T-helper 1 cell (primary cell): ENCODE results near the gene CD247.

Experiments
- DNase-seq, 5 donors: peaks; one replicate each; pipeline ENCODE4 v3.0.0-alpha.2; 2012 to 2020

Gene CD247

DNA sequence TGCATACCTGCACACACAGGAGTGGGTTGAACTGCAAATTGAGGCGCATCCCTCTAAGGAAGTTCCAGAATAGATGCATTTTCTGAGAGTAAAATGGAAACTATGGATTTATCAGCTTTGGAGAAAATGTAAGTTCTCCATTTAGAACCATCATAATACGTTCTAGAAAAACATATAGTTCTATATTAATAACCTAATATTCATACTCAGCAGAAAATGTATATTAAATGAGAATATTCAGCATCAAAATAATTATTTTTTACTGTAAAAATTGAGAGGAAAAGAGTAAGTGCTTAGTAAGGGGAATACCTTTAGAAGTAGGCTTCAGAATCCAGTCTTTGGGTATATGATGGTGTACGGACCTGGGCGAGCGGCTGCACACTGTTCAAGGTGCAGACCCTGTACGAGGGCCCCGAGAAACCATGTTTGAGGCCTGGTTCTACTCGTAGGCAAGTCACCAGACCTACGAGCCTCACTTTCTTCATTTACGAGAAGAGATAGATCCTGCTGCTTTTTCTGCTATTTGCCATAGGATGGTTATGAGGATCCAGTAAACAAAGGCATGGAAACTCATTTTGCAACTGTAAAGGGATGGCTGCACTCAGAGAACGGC, 6.8 kb downstream of the CD247 start:
- DNase-seq = no peak

DNA sequence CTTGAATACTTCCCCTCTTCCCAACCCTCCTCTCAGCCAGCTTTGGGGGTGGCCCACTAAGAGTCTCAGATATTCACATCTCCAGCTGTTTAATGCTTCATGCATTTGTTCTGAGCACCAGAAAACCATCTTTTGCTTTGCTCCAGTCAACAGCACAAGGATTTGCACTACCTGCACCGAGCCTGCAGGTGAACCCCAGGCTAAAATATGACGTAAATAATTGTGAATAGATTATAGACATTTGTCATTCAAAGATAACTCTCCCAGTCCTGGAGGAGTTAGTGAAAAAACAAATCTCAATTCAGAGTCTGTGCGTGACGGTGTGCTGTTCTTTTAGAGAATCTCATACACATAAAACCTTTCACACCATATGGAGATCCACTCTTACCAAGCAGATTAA, 7.4 kb downstream of the CD247 start:
- DNase-seq = no peak

DNA sequence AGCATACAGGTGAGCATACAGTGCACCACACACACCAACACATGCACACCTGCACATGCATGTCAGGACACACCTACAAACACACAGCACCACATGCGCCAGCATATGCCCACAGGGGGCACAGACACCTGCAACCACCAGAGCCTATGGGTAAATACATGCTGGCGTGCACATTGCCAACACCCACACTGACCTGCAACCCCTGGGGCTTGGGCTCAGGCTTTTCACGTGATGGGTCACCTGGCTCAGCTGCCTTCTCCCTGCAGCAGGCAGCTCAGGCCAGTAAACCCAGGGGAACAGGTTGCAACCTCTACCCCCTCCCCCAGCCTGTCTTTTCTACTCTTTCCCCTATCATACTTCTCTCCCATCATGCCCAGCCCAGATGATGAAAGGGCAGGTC, 8.1 kb downstream of the CD247 start:
- no peak for DNase-seq

DNA sequence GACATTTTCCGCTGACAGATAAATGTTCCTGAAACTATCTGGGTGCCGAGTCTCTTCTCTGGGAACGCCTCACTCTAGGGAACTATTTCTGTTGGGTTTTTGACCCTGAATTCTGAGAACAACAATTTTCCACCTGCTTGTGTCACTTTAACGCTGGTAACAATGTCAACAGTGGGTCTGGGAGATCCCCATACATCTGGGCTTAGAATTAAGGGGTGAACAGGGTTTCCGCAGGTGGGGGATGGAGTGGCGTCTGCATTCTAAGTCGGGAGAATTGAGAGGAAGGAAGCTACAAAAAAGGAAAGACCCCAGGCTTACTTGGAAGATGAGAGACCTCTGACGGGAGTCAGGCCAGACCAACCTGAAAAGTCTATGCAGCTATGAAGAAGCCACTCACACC, 8.7 kb downstream of the CD247 start:
- DNase-seq = no peak

DNA sequence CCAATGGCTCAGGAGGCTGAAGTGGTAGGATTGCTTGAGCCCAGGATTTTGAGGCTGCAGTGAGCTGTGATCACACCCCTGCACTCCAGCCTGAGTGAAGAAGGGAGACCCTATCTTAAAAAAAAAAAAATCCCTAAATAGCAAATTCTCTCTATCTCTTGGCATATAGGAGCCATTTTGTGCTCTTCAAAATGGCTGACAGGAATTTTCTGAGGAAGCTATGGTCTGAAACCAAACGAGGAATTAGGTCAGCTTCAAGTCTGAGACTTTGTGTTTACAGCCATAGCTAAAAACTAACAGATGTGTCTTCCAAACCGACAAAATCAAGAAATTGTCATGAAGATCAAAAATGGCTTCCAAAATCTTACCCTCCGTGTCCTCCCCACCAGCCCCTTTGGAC, 10.6 kb downstream of the CD247 start:
- DNase-seq = no peak

DNA sequence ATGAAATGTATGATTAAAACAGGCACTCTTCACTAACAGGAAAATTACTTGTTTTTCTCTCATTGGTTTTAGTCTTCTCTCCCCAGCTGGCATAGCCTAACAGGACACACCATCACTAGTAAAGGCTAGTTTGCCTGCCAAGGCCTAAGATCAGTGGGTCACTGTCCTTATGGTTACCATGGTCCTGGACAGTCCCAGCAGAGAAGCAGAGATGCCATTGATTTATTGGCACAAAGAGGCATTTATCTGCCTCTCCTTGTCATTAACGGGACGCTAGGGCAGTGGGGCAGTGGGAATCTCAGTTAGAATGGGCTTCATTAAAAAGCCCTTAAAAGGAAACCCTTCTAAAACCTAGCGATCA, 13.9 kb downstream of the CD247 start:
- DNase-seq = no peak

DNA sequence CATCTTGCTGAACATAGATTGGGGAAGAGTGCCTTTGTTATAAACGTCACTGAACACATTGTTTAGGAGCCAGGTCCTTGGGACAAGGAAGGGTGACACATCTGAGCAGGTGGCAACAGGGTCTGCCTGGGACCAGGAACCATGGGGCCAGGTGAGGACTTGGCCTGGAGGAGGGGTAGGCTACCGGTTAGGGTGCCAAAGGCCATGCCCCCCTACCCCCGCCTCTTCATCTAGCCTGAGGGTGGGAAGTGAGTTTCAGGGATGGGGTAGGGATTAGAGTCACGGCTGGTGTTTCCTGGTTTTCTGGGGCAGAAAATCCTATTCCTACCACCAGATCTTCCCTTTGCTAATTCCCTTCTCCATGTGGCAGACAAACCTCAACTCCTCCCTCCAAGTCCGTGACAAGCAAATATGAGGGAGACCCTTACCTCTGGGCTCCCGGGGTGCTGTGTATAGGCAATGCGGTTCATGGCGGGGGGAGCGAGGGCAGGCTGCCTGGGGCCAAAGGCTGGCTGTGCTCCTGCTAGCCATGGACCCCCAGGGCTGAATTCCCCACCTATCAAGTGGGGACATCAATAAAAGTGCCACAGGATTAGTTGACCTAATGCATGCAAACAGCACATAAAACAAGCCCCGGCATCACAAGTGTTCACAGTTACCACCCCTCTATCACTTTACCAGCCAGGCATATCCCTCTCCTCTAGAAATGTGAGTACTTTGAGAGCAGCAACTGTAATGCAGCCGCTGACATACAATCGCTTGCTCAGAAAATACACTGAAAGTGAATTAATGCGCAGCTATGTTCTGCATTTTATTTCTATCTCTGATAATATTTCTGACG, 14.5 kb downstream of the CD247 start:
- DNase-seq = no peak

DNA sequence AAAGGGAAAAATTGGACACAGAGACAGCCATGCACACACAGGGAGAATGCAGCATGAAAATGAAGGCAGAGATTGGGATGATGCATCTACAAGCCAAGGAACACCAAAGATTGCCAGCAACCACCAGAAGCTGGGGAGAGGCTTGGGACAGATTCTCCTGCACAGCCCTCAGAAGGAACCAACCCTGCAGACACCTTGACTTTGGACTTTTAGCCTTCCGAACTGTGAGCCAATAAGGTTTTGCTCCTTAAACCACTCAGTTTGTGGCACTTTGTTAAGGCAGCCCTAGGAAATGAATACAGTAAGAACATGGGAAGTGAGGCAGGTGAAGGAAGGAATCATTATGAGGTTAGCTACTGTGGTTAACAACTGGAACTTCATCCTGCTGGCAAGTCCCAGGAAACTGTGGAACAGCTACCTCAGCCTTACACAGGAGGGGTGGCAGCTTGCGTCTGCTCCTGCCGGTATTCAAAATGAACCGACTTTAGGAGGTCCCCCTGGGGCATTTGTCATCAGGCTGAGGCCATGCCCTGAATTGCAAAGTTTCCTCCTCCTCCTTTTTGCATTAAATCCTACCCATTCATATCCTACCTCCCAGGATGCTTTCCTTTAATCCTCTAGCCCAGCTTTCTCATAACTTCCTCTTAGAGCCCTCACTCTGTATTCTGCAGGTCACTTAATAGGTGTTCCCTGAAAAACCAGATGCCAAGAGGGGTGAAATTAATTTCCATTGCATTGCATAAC, 15.4 kb downstream of the CD247 start:
- DNase-seq = no peak

DNA sequence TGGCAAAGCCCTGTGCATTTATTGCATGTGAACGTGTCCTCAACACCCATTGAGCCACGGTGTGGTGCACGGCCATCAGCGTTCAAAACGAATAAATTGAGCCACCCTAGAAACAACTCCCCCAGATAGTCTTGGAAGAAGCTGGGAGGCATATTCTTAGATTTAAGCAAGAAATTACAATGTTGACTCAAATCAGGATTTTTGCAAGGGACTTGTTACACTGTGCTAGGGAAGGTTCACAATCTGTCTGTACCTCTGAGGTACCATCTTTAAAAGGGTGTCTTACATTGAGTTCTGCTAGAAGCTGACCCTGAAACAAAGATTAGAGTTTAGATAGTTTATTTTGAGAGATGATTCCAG, 16.2 kb downstream of the CD247 start:
- no peak for DNase-seq

DNA sequence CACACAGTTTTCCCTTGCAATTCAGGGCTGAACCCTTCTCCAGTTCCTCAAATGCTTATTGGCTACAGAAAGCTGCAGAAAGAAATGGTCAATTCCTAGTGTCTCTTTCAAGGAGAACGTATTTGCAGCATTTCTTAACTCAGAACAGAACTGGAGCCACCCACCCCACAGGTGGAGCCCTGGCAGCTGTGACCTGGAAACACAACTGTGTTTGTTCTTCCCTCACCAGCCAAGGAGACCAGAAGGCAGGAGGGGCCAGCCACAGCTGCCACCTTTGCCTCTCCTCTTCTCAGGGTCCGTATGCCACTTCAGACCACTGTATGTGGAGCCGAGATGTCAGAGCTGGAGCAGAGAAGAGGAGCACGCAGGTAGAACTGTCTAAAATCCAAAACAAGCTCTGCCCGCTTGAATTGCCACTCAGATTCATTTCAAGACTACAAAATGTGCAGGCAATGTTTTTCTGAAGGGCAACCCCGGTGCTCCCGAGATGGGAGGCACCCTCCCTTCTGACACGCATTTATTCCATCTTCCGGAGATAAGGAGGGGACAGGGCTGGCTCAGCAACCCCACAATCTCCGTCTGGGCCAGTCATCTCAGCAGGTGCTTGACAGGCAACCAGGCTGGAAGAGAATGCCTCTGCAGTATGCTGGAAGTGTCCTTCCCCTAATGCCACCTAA, 16.7 kb downstream of the CD247 start:
- peak in 1 of 5 donors; percentile 56 for DNase-seq

DNA sequence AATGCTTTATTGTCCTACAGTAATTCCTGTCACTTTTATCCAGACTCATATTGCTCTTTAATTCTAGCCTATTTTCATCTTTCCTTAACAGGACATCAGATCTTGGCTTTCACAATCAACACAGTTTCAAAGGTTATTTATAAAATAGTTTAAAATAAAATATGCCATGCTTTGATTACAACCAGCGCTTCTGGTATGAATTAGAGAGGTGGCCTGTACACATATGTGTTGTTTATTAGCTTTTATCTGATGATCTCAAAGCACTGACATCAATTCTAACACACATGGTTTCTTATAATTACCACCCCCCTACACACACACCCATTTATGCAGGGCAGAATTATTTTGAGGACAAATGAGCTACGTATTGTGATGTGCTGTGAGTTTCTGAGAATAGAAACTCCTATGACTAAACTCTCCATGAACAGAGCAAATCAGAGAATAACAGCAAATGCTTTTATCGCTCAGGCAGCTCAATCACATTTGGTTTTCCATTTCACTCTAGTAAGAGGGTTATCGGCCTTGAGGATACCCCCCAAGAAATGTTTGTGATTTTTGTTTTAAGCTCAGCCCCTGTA, 18.0 kb downstream of the CD247 start:
- DNase-seq = peak in 1 of 5 donors; percentile 68

DNA sequence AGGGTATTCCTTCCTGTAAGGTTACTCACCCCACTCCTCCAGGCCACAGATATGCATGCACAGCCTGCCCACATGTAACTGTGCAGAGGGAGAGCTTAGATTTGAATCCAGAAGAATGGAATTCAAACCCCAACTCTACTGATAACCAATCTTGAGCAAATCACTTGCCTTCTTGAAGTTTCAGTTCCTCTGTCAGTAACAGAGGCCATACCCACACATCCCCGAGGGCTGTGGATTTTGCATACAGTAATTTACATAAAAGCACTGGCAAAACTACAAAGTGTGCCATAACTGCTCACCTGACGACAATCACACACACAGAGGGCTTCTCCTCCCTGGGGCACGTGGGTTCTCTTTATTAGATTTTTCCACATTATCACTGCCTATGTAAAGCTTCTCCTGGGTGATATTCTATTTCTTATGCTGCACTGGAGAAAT, 18.6 kb downstream of the CD247 start:
- DNase-seq = peak in 2 of 5 donors; percentile 37 to 55

DNA sequence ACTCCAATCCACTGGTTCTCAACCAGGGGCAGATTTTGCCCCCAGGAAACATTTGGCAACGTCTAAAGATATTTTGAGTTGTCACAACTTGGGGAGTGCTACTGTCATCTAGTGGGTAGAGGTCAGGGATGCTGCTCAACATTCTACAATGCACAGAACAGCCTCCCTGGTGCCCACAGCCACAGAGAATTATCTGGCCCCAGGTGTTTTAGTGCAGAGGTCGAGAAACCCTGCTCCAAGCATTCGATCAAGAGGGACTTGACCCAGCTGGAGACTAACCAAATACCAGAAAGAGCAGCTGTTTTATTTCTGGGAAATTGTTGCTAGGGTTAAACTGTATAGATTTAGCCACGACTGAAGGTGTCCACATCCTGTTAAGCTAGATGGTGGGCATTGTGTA, 19.2 kb downstream of the CD247 start:
- peak in 1 of 5 donors; percentile 51 for DNase-seq

DNA sequence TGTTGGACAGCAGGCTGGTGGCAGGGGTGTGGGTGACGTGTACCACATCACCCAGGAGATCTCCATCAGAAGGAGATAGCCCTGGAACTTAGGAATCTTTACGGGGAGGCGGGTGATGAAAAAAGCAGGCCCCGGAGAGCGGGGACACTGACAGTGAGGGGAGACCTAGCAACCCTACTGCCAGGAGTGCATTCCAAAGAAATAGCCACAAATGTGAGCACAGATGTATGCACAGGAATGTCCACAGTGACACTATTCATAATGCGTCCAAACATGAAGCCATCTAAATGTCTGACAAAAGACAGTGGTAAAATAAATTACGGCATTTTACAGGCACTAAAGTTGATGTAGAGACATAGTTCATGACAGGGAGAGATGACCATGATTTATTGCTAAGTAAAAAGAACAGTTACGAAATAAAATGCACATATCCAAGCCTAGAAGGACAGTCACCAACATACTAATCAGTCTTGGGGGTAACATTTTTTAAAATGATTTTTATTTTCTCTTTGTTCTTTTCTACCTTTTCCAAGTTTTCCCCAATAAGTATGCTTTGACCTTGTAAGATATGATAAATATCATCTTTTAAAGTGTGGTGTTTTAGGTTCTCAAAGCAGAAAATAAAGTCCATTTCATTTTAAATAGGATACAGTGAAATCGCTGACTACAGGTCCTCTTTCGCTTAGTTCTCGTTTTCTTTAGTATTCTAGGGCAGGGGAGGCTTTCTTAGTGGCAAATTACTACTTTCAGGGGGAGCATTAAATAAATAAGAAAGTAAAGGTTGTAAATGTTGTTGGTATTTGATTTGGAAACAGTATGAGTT, 21.3 kb downstream of the CD247 start:
- no peak for DNase-seq

DNA sequence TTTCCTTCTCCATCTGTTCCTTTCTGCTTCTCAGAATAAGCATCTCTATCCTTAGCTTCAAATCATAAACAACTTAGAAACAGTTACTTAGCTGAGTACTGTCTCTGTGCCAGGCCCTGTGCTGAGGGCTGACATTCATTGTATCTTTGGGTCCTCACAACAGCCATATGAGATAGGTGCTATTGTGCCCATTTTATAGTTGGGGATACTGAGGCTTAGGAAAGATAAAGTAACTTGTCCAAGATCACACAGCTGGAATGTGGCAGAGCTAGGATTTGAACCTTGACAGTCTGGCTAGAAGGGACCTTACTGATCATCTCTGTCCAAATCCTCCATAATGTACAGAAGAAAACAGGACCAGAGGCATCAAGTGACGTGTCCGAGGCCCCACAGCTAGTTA, 25.0 kb downstream of the CD247 start:
- DNase-seq = no peak

DNA sequence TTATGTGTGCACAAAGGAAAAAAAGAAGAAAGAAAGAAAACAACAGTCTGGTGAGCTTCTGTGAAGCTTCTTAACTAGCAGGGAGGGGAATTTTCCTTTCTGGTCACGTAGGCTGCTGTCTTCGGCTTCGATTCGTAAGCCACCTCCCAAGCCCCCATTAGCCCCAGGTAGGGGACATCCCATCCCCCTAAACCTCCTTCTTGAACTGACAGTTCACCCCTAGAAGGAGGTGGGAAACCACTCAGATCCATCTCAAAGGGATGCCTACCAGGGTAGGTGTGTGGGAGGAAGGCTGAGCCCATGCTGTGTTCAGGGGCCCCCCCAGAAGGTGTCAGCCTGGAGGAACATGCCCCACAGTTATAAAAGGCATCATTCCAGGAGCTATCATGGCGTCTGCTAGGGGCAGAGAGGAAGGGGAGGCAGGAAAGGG, 25.8 kb downstream of the CD247 start:
- peak in 3 of 5 donors; percentile 42 to 53 (median 43) for DNase-seq

DNA sequence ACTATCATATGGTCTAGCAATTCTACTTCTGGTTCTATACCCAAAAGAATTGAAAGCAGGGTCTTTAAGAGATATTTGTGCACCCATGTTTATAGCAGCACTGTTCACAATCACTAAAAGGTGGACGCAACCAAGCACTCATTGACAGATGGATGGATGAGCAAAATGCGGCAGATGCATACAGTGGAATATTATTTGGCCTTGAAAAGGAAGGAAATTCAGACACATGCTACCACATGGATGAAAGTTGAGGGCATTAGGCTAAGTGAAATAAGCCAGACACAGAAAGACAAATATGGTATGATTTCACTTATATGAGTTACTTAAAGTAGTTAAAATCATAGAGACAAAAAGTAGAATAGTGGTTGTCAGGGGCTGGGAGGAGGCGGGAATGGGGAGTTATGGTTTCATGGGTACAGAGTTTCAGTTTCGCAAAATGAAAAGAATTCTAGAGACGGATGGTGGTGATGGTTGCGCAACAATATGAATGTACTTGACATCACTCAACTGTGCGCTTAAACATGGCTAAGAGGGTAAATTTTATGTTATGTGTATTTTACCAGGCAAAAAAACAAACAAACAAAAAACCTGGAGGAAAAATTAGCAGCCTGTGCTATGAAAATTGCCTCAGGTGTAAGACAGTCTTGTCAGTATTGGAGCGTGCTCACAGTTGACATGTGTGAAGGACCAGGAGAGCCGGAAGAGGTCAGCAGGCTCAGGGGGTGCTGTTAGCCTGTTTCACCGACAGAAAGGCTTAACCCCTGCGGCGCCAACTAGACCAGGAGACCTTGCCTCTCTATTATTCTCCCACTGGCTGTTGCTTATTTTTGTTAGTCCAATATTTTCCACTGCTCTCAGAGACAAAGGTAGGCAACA, 26.5 kb downstream of the CD247 start:
- peak in 1 of 5 donors; percentile 71 for DNase-seq

DNA sequence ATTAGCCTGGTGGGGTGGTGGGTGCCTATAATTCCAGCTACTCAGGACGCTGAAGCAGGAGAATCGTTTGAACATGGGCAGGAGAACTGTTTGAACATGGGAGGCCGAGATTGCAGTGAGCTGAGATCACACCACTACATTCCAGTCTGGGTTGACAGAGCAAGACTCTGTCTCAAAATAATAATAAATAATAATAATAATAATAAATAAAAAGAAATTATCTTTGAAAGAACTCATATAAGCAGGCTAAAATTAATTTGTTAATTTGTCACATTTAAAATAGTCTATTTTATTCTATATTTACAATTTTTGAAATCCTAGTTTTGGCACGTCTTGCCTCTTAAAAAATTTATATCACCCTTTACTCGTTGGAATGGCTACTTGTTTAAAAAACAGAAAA, 27.6 kb downstream of the CD247 start:
- DNase-seq = no peak

DNA sequence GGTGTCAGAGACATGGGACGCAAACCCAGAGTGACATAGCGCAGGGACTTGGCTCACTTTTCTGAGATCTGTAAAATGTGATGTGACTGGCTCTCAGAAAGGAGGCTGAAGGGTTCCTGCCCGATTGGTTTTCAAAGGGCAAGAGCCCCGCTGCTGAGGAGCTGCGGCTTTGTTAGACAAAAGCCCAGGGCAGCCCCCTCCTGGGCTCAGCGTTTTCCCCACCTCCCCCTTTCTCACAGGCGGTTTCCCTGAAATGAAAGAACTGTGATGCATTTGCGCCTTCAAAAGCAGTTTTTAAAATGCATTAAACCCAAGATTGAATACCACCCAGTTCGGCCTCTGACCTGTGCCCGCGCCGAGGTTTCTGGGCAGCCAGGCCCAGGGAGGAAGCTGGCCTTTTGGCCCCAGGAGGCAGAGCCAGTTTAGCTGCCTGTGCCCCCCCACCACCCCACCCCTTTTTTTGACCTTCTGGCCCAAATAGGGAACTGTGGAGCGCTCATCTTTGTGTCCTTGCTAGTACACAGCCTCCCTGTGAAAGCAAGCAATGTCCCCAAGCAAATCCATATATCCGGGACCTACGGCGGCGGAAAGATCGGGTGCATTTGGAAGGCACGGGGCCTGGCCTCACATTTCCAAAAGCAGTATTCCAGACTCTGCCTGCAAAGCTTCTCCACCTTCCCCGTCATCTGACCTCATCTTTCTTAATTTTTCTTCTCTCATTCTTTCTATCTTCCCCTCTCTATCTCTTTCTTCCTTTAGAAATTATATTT, 28.6 kb downstream of the CD247 start:
- DNase-seq = peak in 2 of 5 donors; percentile 45 to 55

DNA sequence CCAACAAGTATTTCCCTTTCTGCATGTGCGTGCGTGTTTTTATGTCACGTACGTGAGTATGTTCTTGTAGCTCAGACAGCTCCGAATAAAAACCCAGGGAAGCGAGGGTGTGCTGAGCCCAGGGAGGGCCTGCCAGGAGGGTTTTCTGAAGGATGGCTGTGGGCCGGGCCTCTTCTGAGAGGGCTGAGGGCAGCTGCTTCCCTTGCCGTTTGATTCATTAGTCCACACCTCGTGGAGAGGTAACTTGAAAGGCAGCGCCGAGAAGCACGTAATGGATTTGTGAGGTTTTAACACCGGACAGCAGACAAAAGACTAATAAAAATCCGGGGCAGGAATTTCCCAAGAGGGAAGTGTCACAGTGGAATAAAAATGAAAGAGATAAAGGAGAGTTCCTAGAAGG, 29.5 kb downstream of the CD247 start:
- no peak for DNase-seq
